WERI-Rb-1 (cell line): Measurements from ENCODE around the gene AP1S2.
"Not testable (repeated sequence)": the region's sequence is repeated elsewhere in the genome, so short reads cannot be mapped to it uniquely, and the experiment has no call there.

Source experiments
- DNase-seq: peaks from one replicate; pipeline ENCODE4 v3.0.0-alpha.2; 2020
- H3K27ac ChIP-seq: fragments of 250-450 bp; sonication (Bioruptor Pico); 2 replicates; pipeline ENCODE4 v1.5.1; 2020; ENCODE audit warnings: mild to moderate bottlenecking, moderate library complexity
- H3K27me3 ChIP-seq: fragments of 250-450 bp; sonication (Bioruptor Pico); 2 replicates; pipeline ENCODE4 v1.5.1; 2021; ENCODE audit warnings: mild to moderate bottlenecking, low read depth, moderate library complexity; ENCODE audit not compliant: insufficient read depth, severe bottlenecking
- H3K36me3 ChIP-seq: fragments of 250-450 bp; sonication (Bioruptor Pico); 2 replicates; pipeline ENCODE4 v1.5.1; 2020; ENCODE audit warnings: mild to moderate bottlenecking, moderate library complexity
- H3K4me3 ChIP-seq: 2 replicates; pipeline ENCODE4 v1.5.1; 2011; ENCODE audit warnings: low read depth, mild to moderate bottlenecking, control low read depth, low read length
- H3K9me3 ChIP-seq: fragments of 250-450 bp; sonication (Bioruptor Pico); 2 replicates; pipeline ENCODE4 v1.5.1; 2021; ENCODE audit warnings: mild to moderate bottlenecking, moderate library complexity; ENCODE audit not compliant: severe bottlenecking
- CTCF ChIP-seq: IDR thresholded peaks from 2 replicates; pipeline ENCODE4 v1.5.1; 2011; ENCODE audit warnings: low read depth, mild to moderate bottlenecking, control low read depth, inconsistent platforms, low read length

The AP1S2 gene

GRCh38 chrX:15834827-15835595 is 19.6 kb downstream of the AP1S2 start:
- peaks cover 2% of the 10 kb centered on the region; the same call in 1 of the 2 replicates for H3K36me3 ChIP-seq
- no peak for DNase-seq
- H3K27ac ChIP-seq, result no peak overlapping the region
- no peak overlapping the region for H3K4me3 ChIP-seq
- no peaks in the 10 kb centered on the region for H3K9me3 ChIP-seq
- TF ChIP-seq CTCF, result no peak
- H3K27me3 ChIP-seq, result no peaks in the 10 kb centered on the region

- TF ChIP-seq CTCF, result no peak
- no peaks in the 10 kb centered on the region; the same call in 1 of the 2 replicates for H3K36me3 ChIP-seq
- H3K27me3 ChIP-seq, result no peaks in the 10 kb centered on the region
Measured at GRCh38 chrX:15834053-15834452, 20.6 kb downstream of the AP1S2 start.

GRCh38 chrX:15831347-15831746 is 23.3 kb downstream of the AP1S2 start:
- not testable (repeated sequence) for DNase-seq, H3K4me3 ChIP-seq, H3K9me3 ChIP-seq, H3K27me3 ChIP-seq, H3K36me3 ChIP-seq, H3K27ac ChIP-seq

More at GRCh38 chrX:15834053-15834452, 20.6 kb downstream of the AP1S2 start:
- Histone ChIP-seq H3K27ac (no peak overlapping the region), H3K4me3 (no peak overlapping the region), H3K9me3 (no peaks in the 10 kb centered on the region)
- no peak for DNase-seq

GRCh38 chrX:15829217-15829616 is 25.4 kb downstream of the AP1S2 start:
- no peaks in the 10 kb centered on the region for H3K27me3 ChIP-seq
- no peak overlapping the region for H3K4me3 ChIP-seq
- no peaks in the 10 kb centered on the region for H3K9me3 ChIP-seq
- peaks cover 4% of the 10 kb centered on the region for H3K36me3 ChIP-seq
- TF ChIP-seq CTCF, result no peak
- no peak overlapping the region for H3K27ac ChIP-seq
- no peak for DNase-seq

GRCh38 chrX:15825936-15826335 is 28.7 kb downstream of the AP1S2 start:
- Histone ChIP-seq H3K27me3 (no peaks in the 10 kb centered on the region), H3K36me3 (peaks cover 14% of the 10 kb centered on the region), H3K27ac (no peak overlapping the region), H3K4me3 (no peak overlapping the region), H3K9me3 (no peaks in the 10 kb centered on the region)
- TF ChIP-seq CTCF, result no peak
- no peak for DNase-seq

- Histone ChIP-seq H3K36me3 (peaks cover 38% of the 10 kb centered on the region), H3K9me3 (no peaks in the 10 kb centered on the region), H3K27me3 (no peaks in the 10 kb centered on the region), H3K4me3 (no peak overlapping the region), H3K27ac (no peak overlapping the region)
- no peak for DNase-seq
- no peak for TF ChIP-seq CTCF
Measured at GRCh38 chrX:15822922-15823321, 31.7 kb downstream of the AP1S2 start.
